Loucy (cell line): Measurements from ENCODE around the gene COQ7.

Experiments
- EZH2phosphoT487 ChIP-seq: fragments of 200-600 bp; IDR thresholded peaks from 2 replicates; pipeline ENCODE4 v1.6.1; 2018; ENCODE audit warnings: antibody characterized with exemption, mild to moderate bottlenecking, moderate library complexity, borderline replicate concordance
- TF ChIP-seq, protein P1 (sequence below): fragments of 200-600 bp; sonication (generic); conservative IDR thresholded peaks from 2 replicates; pipeline ENCODE4 v1.5.1; 2014; ENCODE audit warnings: mild to moderate bottlenecking, antibody characterized with exemption, low read length

DNA sequence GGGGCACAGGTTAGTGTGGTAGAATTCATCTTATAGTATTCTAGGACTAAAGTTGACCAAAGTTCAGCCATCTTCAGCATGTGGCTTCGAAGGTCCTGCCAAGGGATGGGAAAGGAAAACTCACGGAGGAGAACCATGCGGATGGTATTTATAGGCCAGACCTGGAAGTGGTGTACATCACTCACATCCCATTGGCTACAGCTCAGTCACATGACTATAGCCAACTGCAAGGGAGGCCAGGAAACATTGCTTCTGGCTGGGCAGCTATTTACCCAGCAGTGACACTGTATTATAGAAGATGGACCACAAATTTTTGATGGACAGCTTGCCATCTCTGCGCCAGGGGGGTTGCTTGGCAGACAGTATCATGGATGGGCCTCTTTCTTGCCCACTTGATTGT, 35.7 kb upstream of the COQ7 start:
- no peak for TF ChIP-seq EZH2phosphoT487
- TF ChIP-seq, protein P1, sequence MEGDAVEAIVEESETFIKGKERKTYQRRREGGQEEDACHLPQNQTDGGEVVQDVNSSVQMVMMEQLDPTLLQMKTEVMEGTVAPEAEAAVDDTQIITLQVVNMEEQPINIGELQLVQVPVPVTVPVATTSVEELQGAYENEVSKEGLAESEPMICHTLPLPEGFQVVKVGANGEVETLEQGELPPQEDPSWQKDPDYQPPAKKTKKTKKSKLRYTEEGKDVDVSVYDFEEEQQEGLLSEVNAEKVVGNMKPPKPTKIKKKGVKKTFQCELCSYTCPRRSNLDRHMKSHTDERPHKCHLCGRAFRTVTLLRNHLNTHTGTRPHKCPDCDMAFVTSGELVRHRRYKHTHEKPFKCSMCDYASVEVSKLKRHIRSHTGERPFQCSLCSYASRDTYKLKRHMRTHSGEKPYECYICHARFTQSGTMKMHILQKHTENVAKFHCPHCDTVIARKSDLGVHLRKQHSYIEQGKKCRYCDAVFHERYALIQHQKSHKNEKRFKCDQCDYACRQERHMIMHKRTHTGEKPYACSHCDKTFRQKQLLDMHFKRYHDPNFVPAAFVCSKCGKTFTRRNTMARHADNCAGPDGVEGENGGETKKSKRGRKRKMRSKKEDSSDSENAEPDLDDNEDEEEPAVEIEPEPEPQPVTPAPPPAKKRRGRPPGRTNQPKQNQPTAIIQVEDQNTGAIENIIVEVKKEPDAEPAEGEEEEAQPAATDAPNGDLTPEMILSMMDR = no peak
